Lower lobe of right lung (tissue), 2 donors: ENCODE measurements around the gene STXBP5. TPM values are rescaled to one million over a fixed set of nuclear protein-coding genes. Genes with fewer than 3 reads are reported as not detected.

Experiments
- ATAC-seq, 2 donors: fragments of 200-7000 bp; cut with Tn5 transposase; one replicate each; pipeline ENCODE4 v1.9.1; 2020 to 2022; ENCODE audit warnings: mild to moderate bottlenecking in 2 of 2, moderate library complexity in 2 of 2
- DNase-seq: peaks from one replicate; pipeline ENCODE4 v3.0.0-alpha.2; 2020
- H3K27ac ChIP-seq: fragments of 200-600 bp; one replicate; pipeline ENCODE4 v1.8.0; 2022
- H3K27me3 ChIP-seq: fragments of 200-600 bp; one replicate; pipeline ENCODE4 v1.8.0; 2022; ENCODE audit warnings: low read depth
- H3K36me3 ChIP-seq: fragments of 200-600 bp; one replicate; pipeline ENCODE4 v1.8.0; 2022; ENCODE audit warnings: mild to moderate bottlenecking
- H3K4me1 ChIP-seq: fragments of 200-600 bp; one replicate; pipeline ENCODE4 v1.8.0; 2022
- H3K4me3 ChIP-seq: fragments of 200-600 bp; one replicate; pipeline ENCODE4 v1.8.0; 2022; ENCODE audit warnings: mild to moderate bottlenecking
- H3K9me3 ChIP-seq: fragments of 200-600 bp; one replicate; pipeline ENCODE4 v1.8.0; 2022
- intact Hi-C: fragments of 100-400 bp; cut with DNase I; formaldehyde crosslinking; loops from one replicate; pipeline ENCODE4 v1.11.0; 2022
- total RNA-seq: library from RNA; stranded (reverse); fragmentation: NEBNext Ultra II Directional; extraction: Animal tissue kit (Norgen Biotek cat#: 25700); gene quantifications from one replicate; pipeline ENCODE4 v1.2.1, GENCODE V29; 2021
- TF ChIP-seq, protein P1 (sequence below): fragments of 200-600 bp; IDR thresholded peaks from one replicate; pipeline ENCODE4 v1.8.0; 2022; ENCODE audit warnings: antibody characterized with exemption, mild to moderate bottlenecking
- donor health status: DM: no; HTN: yes; CAD: no; lungs with severe emphysema.

STXBP5 gene
- total RNA-seq, 1 donor from 2014 or later, result 21.2 TPM

DNA sequence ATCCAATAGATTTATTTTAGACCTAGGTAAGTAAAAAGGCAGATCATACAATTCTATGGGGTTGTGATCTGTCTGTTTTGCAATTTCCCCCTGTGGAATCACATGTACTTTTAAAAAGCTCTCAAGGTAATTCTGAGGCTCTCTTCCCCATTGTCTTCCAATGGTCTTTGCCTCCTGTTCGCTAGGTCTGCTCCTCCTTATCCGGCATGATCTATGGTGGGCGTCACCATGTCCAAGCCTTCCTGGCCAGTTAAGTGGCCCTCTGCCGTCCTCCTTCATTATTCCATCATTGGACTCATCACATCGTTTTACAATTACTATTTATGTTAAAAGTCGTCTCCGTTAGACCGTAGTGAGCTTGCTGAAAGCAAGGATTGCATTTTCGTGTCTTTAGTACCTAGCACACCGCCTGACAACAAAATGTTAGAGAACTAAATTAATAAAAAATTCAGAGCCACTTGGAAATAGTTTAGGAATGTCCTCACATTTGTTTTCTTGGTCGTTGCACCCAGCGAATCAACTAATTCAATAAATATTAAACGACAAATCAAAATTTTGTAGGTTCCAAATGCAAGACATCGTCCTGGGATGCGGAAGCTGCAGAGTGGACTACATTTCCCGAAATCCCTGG is 2.2 kb upstream of the STXBP5 start:
- Histone ChIP-seq H3K27ac (peak overlapping the region; percentile 94), H3K36me3 (no peaks in the 10 kb centered on the region), H3K4me3 (peak overlapping the region; percentile 78), H3K9me3 (no peaks in the 10 kb centered on the region), H3K27me3 (no peaks in the 10 kb centered on the region), H3K4me1 (peaks cover 26% of the 10 kb centered on the region)
- intact Hi-C loops, result no loop called here
- no peak for DNase-seq
- TF ChIP-seq, protein P1, sequence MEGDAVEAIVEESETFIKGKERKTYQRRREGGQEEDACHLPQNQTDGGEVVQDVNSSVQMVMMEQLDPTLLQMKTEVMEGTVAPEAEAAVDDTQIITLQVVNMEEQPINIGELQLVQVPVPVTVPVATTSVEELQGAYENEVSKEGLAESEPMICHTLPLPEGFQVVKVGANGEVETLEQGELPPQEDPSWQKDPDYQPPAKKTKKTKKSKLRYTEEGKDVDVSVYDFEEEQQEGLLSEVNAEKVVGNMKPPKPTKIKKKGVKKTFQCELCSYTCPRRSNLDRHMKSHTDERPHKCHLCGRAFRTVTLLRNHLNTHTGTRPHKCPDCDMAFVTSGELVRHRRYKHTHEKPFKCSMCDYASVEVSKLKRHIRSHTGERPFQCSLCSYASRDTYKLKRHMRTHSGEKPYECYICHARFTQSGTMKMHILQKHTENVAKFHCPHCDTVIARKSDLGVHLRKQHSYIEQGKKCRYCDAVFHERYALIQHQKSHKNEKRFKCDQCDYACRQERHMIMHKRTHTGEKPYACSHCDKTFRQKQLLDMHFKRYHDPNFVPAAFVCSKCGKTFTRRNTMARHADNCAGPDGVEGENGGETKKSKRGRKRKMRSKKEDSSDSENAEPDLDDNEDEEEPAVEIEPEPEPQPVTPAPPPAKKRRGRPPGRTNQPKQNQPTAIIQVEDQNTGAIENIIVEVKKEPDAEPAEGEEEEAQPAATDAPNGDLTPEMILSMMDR, result no peak
- peak in 1 of 2 donors; percentile 20 for ATAC-seq

GRCh38 chr6:147202516-147203310 is 1.5 kb upstream of the STXBP5 start:
- Histone ChIP-seq H3K36me3 (no peaks in the 10 kb centered on the region), H3K27me3 (no peaks in the 10 kb centered on the region), H3K27ac (peak overlapping the region; percentile 94), H3K9me3 (no peaks in the 10 kb centered on the region), H3K4me3 (peak overlapping the region; percentile 78), H3K4me1 (peaks cover 26% of the 10 kb centered on the region)
- ATAC-seq (peak; percentile 94 to 95), DNase-seq (peak; percentile 81)
- intact Hi-C loops, result no loop called here
- TF ChIP-seq, protein P1, result no peak

GRCh38 chr6:147203311-147204059 is 732 bp upstream of the STXBP5 start:
- DNase-seq (peak; percentile 86), ATAC-seq (peak; percentile 88 to 94)
- intact Hi-C loops, result no loop called here
- TF ChIP-seq, protein P1, result no peak
- H3K4me1 ChIP-seq, result peaks cover 26% of the 10 kb centered on the region
- H3K27me3 ChIP-seq, result no peaks in the 10 kb centered on the region
- peak overlapping the region; percentile 78 for H3K4me3 ChIP-seq
- H3K27ac ChIP-seq, result peak overlapping the region; percentile 94
- no peaks in the 10 kb centered on the region for H3K36me3 ChIP-seq
- no peaks in the 10 kb centered on the region for H3K9me3 ChIP-seq

DNA sequence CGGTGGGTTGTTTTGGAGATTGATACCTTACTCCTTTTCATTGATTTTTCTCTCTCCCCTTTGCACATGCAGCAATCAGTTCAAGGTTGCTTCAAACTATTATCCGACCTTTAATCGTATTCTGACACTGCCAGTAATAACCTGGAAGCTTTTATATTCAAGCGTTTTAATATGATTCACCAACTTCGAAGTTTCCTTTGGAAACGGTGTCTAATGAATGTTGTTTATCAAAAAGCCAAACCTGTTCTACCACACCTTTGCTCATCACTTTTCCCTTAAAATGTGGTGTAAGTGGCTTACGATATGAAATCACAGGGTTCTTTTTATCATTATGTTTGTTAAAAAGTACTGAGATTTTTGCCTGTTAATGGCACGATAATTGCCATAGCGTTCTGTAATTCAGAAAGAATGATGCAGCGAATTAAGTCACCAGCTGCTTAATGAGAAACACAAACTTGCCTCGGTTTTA is 660 bp downstream of the STXBP5 start:
- DNase-seq, result no peak
- Histone ChIP-seq H3K36me3 (no peaks in the 10 kb centered on the region), H3K4me3 (peak overlapping the region; percentile 78), H3K27ac (peak overlapping the region; percentile 94), H3K4me1 (peaks cover 26% of the 10 kb centered on the region), H3K27me3 (no peaks in the 10 kb centered on the region), H3K9me3 (no peaks in the 10 kb centered on the region)
- ATAC-seq, result no peak
- TF ChIP-seq, protein P1, result no peak
- intact Hi-C loops, result no loop called here

DNA sequence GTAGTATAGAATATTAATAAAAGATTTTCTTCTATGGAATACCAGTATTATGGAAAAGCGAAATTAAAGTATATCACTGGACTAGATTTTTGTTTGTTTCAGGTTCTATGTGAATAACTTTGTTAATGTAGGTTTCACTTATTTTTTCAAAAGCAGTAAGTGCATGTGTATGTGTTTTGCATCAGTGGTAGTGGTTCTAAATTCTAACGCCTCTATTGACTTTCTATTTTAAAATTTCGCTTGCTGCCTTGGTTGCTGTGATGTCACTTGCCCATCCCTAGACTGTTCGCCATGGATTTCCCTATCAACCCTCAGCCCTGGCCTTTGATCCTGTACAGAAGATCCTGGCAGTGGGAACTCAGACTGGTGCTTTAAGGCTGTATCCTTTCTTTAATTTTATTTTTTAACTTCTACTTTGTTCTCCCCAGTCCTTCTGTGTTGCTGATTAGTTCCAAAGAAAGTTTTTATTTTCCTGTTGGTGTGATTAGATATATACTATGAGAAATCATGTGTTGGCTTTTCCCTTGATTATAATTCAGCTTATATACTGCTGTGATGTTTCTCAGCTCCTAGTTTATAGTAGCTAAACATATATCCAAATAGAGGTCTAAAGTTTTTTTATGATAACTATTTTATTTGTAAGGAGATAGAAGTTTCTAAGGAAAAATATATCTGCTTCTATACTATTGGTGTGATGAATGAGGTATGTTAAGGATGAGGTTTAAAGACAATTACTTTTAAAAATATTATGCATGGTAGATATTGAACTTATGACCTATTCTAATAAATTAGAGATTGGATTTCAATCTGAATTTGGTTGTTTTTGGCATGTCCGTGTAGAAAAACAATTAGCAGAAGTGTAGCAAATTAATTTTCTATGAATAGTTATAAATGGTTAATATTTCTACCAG is 1.7 kb downstream of the STXBP5 start:
- DNase-seq, result no peak

More for the DNA sequence above, 1.7 kb downstream of the STXBP5 start:
- no peak for ATAC-seq
- Histone ChIP-seq H3K27ac (no peak overlapping the region), H3K4me3 (peak overlapping the region; percentile 78), H3K27me3 (no peaks in the 10 kb centered on the region), H3K9me3 (no peaks in the 10 kb centered on the region), H3K36me3 (no peaks in the 10 kb centered on the region), H3K4me1 (peaks cover 26% of the 10 kb centered on the region)
- intact Hi-C loops, result no loop called here
- TF ChIP-seq, protein P1, result no peak
